ENCODE results near the gene FRMPD2. TPM values are rescaled to one million over a fixed set of nuclear protein-coding genes. Genes with fewer than 3 reads are reported as not detected.

FRMPD2 gene
- total RNA-seq, 1 experiment from 2014 or later: 1.3 TPM

GRCh38 chr10:48266528-48266927 is 8.0 kb downstream of the FRMPD2 start:
- BruUV-seq (replicated peaks): no TSS peak
- Mint-ChIP-seq H3K27ac (ENCODE audit: low read depth, unreplicated experiment) (no peak overlapping the region), H3K36me3 (ENCODE audit: insufficient read depth, unreplicated experiment) (no peaks in the 10 kb centered on the region), H3K4me3 (ENCODE audit: unreplicated experiment) (no peak overlapping the region), H3K27me3 (ENCODE audit: insufficient read depth, unreplicated experiment) (peaks cover 35% of the 10 kb centered on the region), H3K9me3 (ENCODE audit: unreplicated experiment) (no peaks in the 10 kb centered on the region), H3K4me1 (ENCODE audit: insufficient read depth, unreplicated experiment) (no peaks in the 10 kb centered on the region)
- TF ChIP-seq CTCF (IDR thresholded peaks at IDR 0.05; ENCODE audit: unreplicated experiment): no peak
- ChIA-PET POLR2A (no interaction called here), CTCF (no interaction called here)
- DNase-seq (ENCODE audit: unreplicated experiment): no peak
- intact Hi-C loops (cut with micrococcal nuclease): no loop called here

- ChIA-PET POLR2A (no interaction called here), CTCF (no interaction called here)
- no peak for TF ChIP-seq CTCF (IDR thresholded peaks at IDR 0.05; ENCODE audit: unreplicated experiment)
- H3K9me3 Mint-ChIP-seq (ENCODE audit: unreplicated experiment): peaks cover 5% of the 10 kb centered on the region
- BruUV-seq (replicated peaks): no TSS peak
- no peak for DNase-seq (ENCODE audit: unreplicated experiment)
- H3K27me3 Mint-ChIP-seq (ENCODE audit: insufficient read depth, unreplicated experiment): peaks cover 27% of the 10 kb centered on the region
- peaks cover 6% of the 10 kb centered on the region for H3K4me1 Mint-ChIP-seq (ENCODE audit: insufficient read depth, unreplicated experiment)
- H3K4me3 Mint-ChIP-seq (ENCODE audit: unreplicated experiment): no peak overlapping the region
- no peaks in the 10 kb centered on the region for H3K36me3 Mint-ChIP-seq (ENCODE audit: insufficient read depth, unreplicated experiment)
- intact Hi-C loops (cut with micrococcal nuclease): no loop called here
- no peak overlapping the region for H3K27ac Mint-ChIP-seq (ENCODE audit: low read depth, unreplicated experiment)
Observed at GRCh38 chr10:48258105-48258504, 16.4 kb downstream of the FRMPD2 start.

GRCh38 chr10:48257407-48257961 is 17.0 kb downstream of the FRMPD2 start:
- Mint-ChIP-seq H3K4me1 (ENCODE audit: insufficient read depth, unreplicated experiment) (peaks cover 10% of the 10 kb centered on the region), H3K4me3 (ENCODE audit: unreplicated experiment) (no peak overlapping the region), H3K9me3 (ENCODE audit: unreplicated experiment) (peaks cover 5% of the 10 kb centered on the region), H3K27ac (ENCODE audit: low read depth, unreplicated experiment) (no peak overlapping the region), H3K27me3 (ENCODE audit: insufficient read depth, unreplicated experiment) (peaks cover 23% of the 10 kb centered on the region), H3K36me3 (ENCODE audit: insufficient read depth, unreplicated experiment) (no peaks in the 10 kb centered on the region)
- no TSS peak for BruUV-seq (replicated peaks)
- intact Hi-C loops (cut with micrococcal nuclease): no loop called here
- DNase-seq (ENCODE audit: unreplicated experiment): no peak
- CTCF ChIA-PET: no interaction called here
- POLR2A ChIA-PET: interaction anchor here (0.6 kb wide), 1 partner anchor 390 kb away, joined by 3 read pairs; no protein-coding TSS in a partner anchor
- TF ChIP-seq CTCF (IDR thresholded peaks at IDR 0.05; ENCODE audit: unreplicated experiment): no peak

- Mint-ChIP-seq H3K36me3 (ENCODE audit: insufficient read depth, unreplicated experiment) (peaks cover 2% of the 10 kb centered on the region), H3K27me3 (ENCODE audit: insufficient read depth, unreplicated experiment) (peaks cover 6% of the 10 kb centered on the region), H3K4me1 (ENCODE audit: insufficient read depth, unreplicated experiment) (peaks cover 26% of the 10 kb centered on the region), H3K27ac (ENCODE audit: low read depth, unreplicated experiment) (no peak overlapping the region), H3K9me3 (ENCODE audit: unreplicated experiment) (peaks cover 5% of the 10 kb centered on the region), H3K4me3 (ENCODE audit: unreplicated experiment) (no peak overlapping the region)
- intact Hi-C loops (cut with micrococcal nuclease): no loop called here
- ChIA-PET POLR2A (no interaction called here), CTCF (no interaction called here)
- no peak for DNase-seq (ENCODE audit: unreplicated experiment)
- BruUV-seq (replicated peaks): no TSS peak
- TF ChIP-seq CTCF (IDR thresholded peaks at IDR 0.05; ENCODE audit: unreplicated experiment): no peak
Observed at GRCh38 chr10:48255722-48256121, 18.8 kb downstream of the FRMPD2 start.

Data from MCF 10A (cell line).